GM18507 (cell line): ENCODE measurements around the gene PTTG2.
"Not testable (repeated sequence)": the region's sequence is repeated elsewhere in the genome, so short reads cannot be mapped to it uniquely, and the experiment has no call there.

Source experiments
- DNase-seq: peaks from one replicate; pipeline ENCODE4 v3.0.0; 2011; ENCODE audit warnings: low read depth; ENCODE audit not compliant: insufficient read length; ENCODE audit errors: extremely low spot score
- FAIRE-seq: peaks from 2 replicates; lab custom pipeline; 2011; peaks lifted over from hg19 to GRCh38; lab: Jason Lieb, UNC

The PTTG2 gene

DNA sequence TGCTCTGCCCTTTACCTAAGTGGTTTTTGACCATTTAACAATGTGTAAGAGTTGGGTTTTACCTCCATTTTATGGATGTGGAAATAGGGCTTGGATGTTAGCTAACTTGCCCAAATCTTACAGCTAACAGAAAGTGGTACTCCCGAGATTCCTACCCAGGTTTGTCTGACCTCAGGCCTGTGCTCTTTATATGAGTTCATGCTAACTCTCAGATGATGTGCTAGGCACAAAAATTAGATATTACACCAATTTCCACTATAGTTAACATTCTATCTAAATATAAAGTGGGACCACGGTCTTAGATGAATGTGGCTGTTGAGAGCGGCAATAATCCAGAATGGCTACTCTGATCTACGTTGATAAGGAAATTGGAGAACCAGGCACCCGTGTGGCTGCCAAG, at the start of gene PTTG2:
Gene PTTG2, plus strand, starts transcription at position 301 of the 400 bp plus-strand sequence. Its CDS starts 37 bp downstream, at position 338.
- FAIRE-seq (no peak), DNase-seq (no peak)

DNA sequence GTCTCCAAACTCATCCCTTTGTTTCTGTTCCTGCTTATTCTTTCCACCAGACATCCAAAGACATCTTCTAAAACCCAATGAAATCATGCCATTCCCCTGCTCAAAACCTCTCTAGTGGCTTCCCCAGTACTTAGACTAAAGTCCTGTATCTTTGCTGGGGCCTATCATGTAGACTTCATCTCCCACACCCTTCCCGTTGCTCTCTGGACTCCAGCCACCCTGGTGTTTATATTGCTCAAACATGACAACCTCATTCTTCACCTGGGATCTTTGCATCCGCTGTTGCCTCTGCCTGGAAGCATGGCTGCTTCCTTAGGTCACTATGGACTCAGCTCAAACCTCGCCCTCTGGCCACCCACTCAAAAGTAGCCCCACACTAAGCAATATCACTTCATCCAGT, 45.7 kb upstream of the PTTG2 start:
- no peak for DNase-seq
- no peak for FAIRE-seq

DNA sequence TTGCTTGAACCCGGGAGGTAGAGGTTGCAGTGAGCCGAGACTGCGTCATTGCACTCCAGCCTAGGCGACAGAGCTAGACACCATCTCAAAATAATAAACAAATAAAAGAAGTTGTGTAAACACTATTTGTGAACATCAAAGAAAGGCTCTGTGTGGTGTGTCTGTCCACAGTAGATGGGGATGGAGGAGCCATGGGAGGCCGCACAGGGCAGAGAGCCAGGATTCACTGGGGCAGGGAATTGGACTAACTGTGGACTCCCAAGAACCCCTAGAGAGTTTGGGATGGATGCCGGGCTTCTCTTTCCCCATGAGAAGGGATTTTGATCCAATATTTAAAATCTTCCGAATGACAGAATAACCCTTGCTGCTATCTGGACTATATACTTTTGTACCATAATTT, 42.8 kb upstream of the PTTG2 start:
- DNase-seq: no peak
- no peak for FAIRE-seq

DNA sequence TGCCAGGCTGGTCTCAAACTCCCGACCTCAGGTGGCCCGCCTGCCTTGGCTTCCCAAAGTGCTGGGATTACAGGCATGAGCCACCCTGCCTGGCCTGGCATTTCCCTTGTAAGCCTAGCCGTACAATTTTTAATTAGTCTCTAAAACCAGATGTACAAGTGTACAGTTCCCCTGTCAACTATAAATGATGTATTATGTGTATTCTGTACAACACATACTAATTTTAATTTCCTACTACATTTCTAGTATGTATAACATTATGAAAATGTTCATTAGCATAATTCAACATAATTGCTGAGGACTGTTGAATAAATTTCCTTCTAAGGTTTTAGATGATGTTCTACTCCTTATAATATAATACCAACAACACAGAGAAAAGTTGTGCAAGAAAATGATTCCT, 41.5 kb upstream of the PTTG2 start:
- FAIRE-seq (peak; percentile 24), DNase-seq (no peak)

DNA sequence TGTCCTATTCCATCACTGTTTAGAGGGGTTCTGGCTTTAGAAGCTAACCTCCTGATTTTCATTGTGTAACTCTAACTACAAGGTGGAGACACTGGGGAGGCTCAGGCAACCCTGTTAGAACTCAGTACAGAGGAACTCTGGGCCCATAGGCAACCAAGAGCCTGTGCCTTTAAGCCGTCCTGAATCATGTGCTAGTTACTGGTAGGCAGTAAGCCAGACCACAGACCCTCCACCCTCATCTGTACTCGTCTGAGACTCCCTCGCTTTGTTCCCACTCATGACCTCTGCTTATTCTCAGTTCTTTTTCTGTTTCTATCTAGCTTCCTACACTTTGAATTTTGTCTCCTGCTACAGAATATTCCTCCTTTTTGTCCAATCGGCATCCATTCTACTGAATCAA, 37.9 kb upstream of the PTTG2 start:
- DNase-seq (no peak), FAIRE-seq (no peak)

DNA sequence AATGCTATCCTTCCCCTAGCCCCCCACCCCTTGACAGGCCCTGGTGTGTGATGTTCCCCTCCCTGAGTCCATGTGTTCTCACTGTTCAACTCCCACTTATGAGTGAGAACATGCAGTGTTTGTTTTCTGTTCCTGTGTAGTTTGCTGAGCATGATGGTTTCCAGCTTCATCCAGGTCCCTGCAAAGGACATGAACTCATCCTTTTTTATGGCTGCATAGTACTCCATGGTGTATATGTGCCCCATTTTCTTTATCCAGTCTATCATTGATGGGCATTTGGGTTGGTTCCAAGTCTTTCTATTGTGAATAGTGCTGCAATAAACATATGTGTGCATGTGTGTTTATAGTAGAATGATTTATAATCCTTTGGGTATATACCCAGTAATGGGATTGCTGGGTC, 37.1 kb upstream of the PTTG2 start:
- not testable (repeated sequence) for FAIRE-seq

DNA sequence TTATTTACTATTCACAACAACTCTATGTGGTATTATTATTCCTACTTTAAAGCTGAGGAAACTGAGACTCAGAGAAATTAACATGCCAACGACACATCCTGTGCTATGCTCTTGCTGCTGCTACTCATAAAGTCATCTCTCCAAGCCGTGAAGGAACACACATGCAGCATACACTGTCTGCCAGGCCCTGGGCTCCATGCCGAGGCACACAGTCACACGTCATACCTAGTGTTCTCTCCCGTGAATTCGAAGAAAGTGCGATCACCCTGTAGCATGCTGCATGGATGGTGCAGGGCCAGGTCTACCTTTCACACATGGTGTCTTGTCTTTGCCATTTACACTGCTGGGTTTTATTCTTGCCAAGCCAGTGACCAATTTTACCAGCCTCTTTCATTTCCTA, 35.3 kb upstream of the PTTG2 start:
- no peak for FAIRE-seq
- DNase-seq: no peak

More for the DNA sequence above, 37.1 kb upstream of the PTTG2 start:
- not testable (repeated sequence) for DNase-seq

DNA sequence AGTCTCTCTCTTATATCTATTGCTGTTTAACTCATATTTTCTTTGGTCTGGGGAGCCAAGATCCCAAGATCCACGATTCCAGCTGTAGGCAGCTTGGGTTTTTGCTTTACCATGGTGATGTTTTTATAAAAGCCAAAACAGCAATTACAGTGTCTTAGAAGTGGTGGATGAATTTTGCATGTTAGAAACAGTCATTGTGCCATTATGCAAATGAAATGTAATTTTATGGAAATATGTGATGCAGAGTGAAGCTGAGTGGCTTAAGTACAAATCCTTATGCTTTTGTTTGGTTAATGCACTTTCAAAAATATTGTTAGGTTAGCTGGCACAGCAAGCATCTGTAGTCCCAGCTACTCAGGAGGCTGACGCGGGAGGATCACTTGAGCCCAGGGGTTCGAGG, 32.8 kb upstream of the PTTG2 start:
- no peak for FAIRE-seq
- DNase-seq: no peak

DNA sequence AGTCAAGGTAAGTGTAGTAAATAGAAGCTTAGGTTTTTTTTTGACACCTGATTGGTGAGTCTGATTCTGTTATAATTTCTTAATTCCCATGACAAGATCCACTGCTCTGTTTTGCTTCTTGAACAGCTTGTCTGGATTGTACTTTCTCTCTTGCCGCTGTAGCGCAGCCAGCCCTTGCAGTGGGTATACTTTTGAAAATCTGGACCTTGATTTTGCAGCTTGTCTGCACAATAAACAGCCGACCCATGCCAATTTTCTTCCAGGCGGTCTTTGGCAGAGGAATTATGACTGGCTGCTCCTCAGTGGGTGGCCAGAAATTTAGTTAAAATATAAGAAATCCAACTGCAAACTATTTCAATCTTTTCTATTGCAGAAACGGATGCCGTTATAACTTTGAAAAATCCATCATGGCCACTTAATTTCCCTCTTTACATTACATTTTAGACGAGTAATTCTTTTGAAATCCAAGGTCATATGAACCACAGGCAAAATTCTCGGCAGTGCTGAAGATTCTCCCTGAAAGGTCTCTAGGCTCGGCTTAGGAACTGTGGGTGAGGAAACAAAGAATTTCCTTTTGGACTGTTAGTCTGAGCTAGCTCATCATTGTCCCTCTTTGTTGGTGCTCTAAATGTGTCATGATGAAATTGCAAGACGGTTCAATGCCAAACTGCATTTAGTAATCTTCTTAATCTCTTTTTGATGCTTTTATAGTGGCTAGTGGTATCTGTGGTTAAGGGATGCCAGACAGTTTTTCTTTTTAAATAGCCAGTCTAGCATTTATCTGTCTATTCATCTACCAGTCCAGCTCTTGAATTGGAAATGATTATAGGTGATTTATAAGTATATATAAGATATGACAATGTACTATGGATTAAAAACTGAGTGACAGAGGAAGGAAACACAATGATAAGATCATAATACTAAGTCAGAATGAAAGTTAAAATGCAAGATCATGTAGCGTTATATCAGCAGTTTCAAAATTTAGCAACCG, 31.5 kb upstream of the PTTG2 start:
- DNase-seq (no peak), FAIRE-seq (no peak)

DNA sequence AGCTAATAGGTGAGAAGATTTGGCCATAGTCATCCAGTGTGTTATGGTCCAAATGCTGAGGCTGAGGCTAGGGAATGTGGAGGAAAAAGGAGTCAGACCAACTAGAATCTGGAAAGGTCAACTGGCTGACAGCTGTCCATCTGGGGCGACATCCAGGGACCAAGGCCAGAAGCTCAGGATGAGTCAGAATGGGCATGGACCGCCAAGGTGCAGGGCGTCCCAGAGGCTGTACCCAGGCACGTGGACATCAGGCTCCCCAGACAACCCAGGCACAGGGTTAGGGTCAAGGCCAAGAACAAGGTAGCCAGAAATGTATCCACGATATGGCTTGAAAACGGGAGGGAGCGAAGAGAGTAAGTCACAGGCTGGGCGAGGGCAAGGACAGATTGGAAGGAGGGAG, 26.1 kb upstream of the PTTG2 start:
- FAIRE-seq (no peak), DNase-seq (no peak)

DNA sequence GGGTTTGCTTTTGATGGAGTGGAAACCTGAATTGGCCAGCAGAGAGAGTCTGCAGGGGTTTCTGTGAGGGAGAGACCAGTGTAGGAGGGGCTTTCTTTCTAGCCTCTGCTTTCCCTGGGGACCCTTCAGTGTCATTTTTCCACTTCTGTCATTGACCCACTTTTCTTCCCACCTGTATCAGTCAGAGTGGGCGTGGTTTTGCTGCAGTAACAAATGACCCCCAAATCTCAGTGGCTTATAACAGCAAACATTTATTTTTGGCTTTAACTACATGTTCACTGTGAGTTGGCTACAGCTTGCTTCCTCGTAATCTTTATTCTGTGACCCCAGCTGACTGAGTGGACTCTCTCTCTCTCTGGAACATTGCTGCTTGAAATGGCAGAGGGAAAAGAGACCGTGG, 25.6 kb upstream of the PTTG2 start:
- no peak for FAIRE-seq

DNA sequence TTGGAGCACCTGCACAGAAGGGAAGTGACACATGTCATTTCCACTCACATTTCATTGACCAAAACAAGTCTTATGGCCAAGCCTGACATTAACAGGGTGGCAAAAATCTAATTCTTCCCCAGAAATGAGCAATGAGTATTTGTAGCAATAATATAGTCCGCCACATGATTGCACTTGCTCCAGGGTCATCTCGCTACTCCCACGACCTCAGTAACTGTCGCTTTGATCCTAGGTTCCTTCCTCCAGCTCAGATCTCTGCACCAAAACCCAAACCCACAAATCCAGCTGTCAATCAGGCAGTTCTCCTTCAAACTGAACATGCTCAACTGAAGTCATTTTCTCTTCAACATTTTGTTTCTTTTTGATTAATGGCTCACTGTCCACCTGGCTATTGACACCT, 25.2 kb upstream of the PTTG2 start:
- FAIRE-seq (no peak), DNase-seq (no peak)

More for the DNA sequence above, 25.6 kb upstream of the PTTG2 start:
- no peak for DNase-seq

DNA sequence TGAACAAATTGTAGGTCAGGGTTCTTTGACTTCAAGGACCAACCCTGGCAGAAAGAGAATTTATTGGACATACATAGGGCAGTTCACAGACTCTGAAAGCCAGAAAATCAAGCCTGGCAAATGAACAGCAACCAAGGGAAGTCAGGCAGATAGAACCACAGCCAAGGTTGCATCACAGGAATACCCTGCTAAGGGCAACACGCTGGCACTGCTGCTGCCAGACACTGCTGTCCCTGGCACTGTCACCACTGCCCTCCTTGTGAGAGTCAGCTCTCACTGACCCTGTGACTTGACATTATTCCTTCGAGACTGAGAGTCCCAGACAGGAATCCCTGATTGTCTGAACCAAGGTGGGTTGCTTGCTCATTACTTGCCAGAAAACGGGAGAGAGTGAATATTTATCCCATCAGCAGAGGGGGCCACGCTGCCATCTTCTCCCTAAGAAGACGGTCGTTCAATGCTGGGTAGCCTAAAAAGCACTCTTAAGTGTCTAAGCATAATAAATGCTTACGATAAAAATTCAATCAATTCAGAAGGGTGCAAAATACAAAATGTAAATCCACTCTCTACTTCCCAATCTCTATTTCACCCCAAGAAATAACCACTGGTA, 23.2 kb upstream of the PTTG2 start:
- FAIRE-seq: no peak
- no peak for DNase-seq

DNA sequence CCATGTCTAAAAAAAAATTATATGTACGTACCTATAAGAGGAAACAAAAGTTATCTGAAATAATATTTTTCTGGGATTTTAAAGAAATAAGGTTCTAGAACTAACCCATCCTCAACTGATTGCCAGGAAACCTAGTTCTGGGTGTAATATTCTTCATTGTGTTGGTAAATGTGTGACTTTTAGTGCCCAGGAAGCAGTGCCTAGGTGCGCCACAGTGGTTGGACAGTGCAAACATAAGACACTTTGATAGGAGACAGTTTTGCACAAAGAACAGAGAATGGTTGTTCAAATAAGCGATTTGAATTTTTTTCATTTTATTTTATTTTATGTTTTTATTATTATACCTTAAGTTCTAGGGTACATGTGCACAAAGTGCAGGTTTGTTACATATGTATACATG, 22.0 kb upstream of the PTTG2 start:
- DNase-seq (no peak), FAIRE-seq (no peak)

DNA sequence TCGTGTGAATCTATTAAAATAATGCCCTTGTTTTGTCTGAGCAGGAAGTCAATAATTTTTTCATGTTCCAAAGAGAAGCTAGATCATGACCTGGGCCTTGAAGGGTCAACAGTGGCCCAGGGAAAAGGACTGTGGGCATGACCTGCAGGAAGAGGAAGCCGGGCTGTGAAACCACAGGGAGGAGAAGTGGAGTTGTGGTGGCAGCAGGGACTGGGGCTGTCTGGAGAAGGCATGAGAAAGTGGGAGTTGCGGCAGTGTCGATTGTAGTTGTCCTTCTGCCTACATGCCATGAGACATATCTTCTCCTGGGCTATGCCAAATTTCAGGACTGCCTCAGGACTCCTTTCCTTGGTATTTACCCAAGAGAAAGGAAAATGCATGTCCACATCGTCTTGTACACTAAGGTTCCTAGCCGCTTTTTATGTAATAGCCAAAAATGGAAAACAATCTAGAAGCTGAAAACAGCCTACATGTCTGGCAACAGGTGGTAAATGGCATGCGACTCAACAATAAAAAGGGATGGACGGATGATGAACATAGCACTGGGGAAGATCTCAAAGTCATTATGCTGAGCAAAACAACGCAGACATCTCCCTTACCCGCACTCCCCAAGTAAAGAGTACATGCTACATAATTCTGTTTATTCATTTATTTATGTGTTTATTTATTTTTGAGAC, 13.6 kb upstream of the PTTG2 start:
- DNase-seq: no peak
- FAIRE-seq: no peak

DNA sequence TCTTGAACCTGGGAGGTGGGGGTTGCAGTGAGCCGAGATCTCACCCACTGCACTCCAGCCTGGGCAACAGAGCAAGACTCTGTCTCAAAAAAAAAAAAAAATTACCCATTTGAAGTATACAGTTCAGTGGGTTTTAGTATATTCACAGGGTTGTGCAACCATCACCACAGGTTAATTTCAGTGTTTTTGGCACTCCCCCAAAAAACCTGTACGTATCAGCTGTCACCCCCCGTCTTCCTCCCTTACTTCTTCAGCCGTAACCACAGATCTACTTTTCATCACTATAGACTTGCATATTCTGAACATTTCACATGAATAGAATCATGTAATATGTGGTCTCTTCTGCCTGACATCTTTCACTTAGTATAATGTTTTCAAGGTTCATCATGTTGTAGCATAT, 11.7 kb upstream of the PTTG2 start:
- no peak for FAIRE-seq
- DNase-seq: no peak

DNA sequence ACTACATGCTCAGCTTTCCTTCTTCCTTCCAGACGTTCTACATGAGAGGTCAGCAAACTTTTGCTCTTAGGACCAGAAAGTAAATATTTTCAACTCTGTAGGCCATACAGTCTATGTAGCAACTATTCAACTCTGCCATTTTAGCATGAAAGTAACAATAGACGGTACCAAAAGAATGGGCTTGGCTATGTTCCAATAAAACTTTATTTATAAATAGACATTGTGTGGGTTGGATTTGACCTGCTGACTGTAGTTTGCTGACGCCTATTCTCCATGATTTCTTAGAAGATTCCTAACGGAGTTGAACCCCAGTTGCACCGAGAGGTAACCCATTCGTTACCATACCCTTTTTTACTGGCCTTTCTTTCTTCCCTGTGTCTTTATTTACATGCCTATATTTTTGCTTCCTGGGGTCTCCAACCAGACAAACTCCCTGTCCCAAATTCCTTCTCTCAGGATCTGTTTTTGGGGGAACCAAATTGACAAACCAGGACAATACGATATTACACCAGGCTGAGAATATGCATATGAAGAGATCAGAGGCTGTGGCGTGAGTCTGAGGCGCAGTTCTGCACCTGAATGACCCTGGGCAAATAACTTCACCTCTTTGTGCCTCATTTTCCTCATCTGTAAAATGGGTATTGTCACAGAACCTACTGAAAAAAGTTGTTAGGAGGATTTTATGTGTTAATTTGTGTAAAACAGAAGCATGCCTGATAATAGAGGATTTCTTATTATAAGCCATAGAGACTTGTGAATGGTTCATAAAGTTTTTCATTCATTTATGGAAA, 10.4 kb upstream of the PTTG2 start:
- DNase-seq (no peak), FAIRE-seq (no peak)

DNA sequence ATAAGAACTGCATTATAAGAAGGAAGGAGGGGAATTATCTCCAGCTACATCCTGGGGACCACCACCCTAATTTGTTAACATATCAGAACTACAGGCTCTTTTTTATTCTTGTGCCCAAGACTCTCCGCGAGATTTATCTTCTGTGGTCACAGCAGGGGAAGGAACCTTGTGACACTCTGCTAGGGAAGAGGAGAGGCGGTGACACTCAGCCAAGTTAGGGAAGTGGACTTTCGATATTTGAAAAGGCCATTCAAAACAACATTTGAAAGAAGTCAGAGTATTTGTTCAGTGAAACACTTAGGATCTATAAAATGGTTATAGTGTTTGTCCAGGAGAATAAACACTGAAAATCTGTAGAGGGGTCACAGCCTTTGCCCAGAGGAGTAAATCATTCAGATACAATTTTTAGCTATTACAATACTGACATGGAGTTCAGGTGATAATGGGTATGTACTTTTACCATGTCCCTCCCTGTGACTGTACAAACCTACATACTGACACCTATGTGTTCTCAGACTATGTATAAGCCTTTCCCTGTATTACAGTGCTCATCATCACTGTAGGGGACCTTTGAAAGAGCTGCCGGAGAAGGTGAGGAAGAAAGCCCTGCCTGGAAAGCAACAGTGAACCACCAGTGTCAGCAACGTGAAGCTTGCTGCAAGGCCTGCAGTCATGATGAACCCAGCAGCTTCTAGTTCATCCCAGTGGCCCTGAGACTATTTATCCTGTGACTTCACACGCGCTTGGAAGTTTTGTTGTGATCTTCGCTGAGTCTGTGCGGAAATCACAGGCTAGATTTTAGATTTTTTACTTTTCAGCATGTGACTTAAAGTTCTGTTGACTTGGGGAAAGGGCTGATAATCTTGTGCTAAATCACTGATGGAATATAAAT, 8.5 kb upstream of the PTTG2 start:
- FAIRE-seq (no peak), DNase-seq (no peak)

DNA sequence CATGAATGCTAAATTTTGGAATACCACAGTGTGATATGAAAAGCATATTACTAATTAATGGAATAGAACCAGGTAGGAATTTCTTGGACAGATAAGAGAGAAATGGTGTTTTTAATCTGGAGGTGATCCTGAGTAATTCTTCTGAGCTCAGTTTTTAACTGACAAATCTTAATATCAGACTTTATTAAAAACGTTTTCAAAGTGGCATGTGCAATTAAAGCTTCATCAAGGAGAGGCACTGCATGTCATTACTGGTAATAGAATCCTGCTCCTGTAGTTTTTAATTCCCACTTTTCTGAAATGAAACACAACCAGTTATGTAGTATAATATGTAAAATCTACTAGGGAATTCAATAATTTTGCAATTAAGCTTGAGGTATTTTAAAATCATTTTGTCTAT, 7.0 kb upstream of the PTTG2 start:
- FAIRE-seq (no peak), DNase-seq (no peak)
